Nephron progenitor cell (in vitro differentiated cells): Measurements from ENCODE around the gene ZDHHC8.
A peak's percentile ranks its signal among the peaks of the same experiment; 100 is the strongest.

ENCODE experiments used
- DNase-seq: peaks from one replicate; pipeline ENCODE4 v3.0.0; 2021
- H3K27ac Mint-ChIP-seq: 2 replicates; pipeline ENCODE4 v1.8.0; 2021; ENCODE audit warnings: mild to moderate bottlenecking, moderate library complexity, mixed read lengths
- H3K27me3 Mint-ChIP-seq: 2 replicates; pipeline ENCODE4 v1.8.0; 2021; ENCODE audit warnings: mild to moderate bottlenecking, low read depth, mixed read lengths; ENCODE audit not compliant: poor library complexity
- H3K36me3 Mint-ChIP-seq: 2 replicates; pipeline ENCODE4 v1.8.0; 2021; ENCODE audit warnings: low read depth, mixed read lengths
- H3K4me1 Mint-ChIP-seq: 2 replicates; pipeline ENCODE4 v1.8.0; 2021; ENCODE audit warnings: mixed read lengths
- H3K4me3 Mint-ChIP-seq: 2 replicates; pipeline ENCODE4 v1.8.0; 2021; ENCODE audit warnings: mild to moderate bottlenecking, moderate library complexity, mixed read lengths
- H3K9me3 Mint-ChIP-seq: 2 replicates; pipeline ENCODE4 v1.8.0; 2021; ENCODE audit warnings: mild to moderate bottlenecking, moderate library complexity, mixed read lengths
- TF ChIP-seq, protein P1 (sequence below): fragments of 200-600 bp; sonication (generic); IDR thresholded peaks from 2 replicates; pipeline ENCODE4 v1.5.0; 2021; ENCODE audit warnings: antibody characterized with exemption

Gene ZDHHC8

DNA sequence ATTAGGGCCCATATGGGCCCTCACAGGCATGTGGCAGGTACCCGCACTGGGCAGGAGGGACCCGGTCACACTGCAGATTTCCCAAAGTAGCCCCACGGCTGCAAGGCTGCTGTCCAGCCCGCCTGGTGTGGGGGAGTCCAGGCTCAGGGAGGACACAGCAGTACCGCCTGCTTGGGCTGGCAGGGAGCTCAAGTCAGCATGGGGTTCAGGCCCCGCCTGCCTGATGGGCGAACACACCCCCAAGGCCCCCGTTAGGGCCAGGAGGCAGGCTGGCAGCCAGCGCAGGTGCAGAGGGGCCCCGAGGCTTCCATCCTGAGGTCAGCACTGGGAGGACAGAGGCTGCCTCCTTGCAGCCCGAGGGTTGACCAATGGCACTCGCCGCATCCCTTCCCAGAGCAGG, 5.5 kb downstream of the ZDHHC8 start:
- H3K27me3 Mint-ChIP-seq: peaks cover 10% of the 10 kb centered on the region
- TF ChIP-seq, protein P1, sequence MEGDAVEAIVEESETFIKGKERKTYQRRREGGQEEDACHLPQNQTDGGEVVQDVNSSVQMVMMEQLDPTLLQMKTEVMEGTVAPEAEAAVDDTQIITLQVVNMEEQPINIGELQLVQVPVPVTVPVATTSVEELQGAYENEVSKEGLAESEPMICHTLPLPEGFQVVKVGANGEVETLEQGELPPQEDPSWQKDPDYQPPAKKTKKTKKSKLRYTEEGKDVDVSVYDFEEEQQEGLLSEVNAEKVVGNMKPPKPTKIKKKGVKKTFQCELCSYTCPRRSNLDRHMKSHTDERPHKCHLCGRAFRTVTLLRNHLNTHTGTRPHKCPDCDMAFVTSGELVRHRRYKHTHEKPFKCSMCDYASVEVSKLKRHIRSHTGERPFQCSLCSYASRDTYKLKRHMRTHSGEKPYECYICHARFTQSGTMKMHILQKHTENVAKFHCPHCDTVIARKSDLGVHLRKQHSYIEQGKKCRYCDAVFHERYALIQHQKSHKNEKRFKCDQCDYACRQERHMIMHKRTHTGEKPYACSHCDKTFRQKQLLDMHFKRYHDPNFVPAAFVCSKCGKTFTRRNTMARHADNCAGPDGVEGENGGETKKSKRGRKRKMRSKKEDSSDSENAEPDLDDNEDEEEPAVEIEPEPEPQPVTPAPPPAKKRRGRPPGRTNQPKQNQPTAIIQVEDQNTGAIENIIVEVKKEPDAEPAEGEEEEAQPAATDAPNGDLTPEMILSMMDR: no peak
- no peak for DNase-seq
- no peaks in the 10 kb centered on the region for H3K36me3 Mint-ChIP-seq
- peaks cover 11% of the 10 kb centered on the region for H3K4me1 Mint-ChIP-seq
- no peak overlapping the region for H3K27ac Mint-ChIP-seq
- no peaks in the 10 kb centered on the region for H3K9me3 Mint-ChIP-seq
- no peak overlapping the region for H3K4me3 Mint-ChIP-seq

DNA sequence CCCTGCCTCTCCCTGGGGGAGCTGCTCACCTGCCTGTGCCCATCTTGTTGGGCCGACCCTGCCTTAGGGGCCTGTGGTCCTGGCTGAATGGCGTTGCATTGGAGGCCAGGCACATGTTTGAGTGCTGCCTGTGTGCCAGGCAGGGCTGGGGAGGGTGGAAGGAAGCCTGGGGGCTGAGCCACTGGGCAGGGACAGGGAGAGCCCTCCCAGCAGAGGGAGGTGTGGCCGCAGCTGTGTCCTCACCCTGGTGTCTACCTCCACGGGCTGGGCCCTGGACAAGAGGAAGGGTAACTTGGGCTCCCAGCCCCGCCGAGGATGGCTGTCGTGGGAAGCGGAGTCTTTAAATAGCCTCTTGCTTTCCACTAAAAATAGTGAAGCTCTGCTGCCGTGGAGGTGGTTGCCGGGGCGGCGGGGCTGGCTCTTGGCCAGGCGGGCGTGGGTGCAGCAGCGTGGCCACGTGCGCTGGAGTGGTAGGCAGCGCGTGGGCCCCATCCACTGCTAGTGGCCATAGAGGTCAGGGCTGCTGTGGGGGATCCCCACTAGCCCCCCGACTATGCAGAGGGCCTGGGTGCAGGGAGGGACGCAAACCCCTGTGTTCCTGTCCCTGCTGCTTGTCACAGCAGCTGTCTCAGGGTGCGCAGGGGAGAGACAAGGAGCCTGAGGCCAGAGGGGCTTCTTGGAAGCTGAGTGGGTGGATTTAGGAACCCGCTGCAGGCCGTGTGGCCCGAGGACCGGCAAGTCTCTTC, 6.2 kb downstream of the ZDHHC8 start:
- no peak overlapping the region for H3K27ac Mint-ChIP-seq
- TF ChIP-seq, protein P1: no peak
- DNase-seq: no peak
- H3K4me1 Mint-ChIP-seq: peaks cover 11% of the 10 kb centered on the region
- no peaks in the 10 kb centered on the region for H3K36me3 Mint-ChIP-seq
- H3K4me3 Mint-ChIP-seq: no peak overlapping the region
- H3K27me3 Mint-ChIP-seq: peaks cover 10% of the 10 kb centered on the region
- no peaks in the 10 kb centered on the region for H3K9me3 Mint-ChIP-seq

DNA sequence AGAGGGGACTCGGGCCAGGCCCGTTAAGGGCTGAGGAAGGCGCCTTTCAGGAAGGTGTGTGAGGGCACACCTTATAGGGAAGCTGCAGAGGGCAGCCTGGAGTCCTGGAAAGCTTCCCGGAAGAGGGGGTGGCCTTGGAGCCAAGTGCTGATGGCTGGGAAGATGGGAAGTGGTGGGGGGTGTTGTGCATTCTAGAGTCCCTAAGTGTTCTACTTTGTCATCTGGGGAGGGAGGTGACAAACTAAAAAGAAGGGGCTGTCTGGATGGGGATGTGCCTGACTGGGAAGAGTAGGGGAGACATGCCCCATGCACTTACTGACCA, 6.8 kb downstream of the ZDHHC8 start:
- Mint-ChIP-seq H3K4me1 (peaks cover 5% of the 10 kb centered on the region), H3K27ac (no peak overlapping the region), H3K36me3 (no peaks in the 10 kb centered on the region), H3K27me3 (peaks cover 7% of the 10 kb centered on the region), H3K9me3 (no peaks in the 10 kb centered on the region), H3K4me3 (no peak overlapping the region)
- DNase-seq: no peak
- TF ChIP-seq, protein P1: no peak

DNA sequence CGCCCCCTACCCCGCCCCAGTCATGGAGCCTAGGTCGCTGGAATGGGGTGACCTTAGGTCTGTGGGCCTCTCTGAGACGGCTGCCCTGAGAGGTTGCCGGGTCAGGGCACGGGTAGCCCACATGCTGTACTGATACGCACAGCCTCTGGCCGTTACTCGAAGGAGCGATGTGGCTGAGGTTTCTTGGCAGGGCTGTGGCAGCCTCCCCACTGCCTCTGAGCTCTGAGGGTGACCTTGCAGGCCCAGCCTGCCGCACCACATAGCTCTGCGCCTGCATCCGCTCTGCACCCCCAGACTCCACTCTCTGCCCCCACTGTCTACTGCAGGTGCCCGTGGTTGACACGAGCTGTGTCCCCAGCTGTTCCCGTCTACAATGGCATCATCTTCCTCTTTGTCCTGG, 7.3 kb downstream of the ZDHHC8 start:
- no peak for DNase-seq
- H3K4me3 Mint-ChIP-seq: no peak overlapping the region
- H3K27me3 Mint-ChIP-seq: peaks cover 5% of the 10 kb centered on the region
- H3K4me1 Mint-ChIP-seq: peaks cover under 1% of the 10 kb centered on the region
- peak overlapping the region; percentile 84 for H3K27ac Mint-ChIP-seq
- TF ChIP-seq, protein P1: no peak
- H3K9me3 Mint-ChIP-seq: no peaks in the 10 kb centered on the region
- H3K36me3 Mint-ChIP-seq: no peaks in the 10 kb centered on the region

DNA sequence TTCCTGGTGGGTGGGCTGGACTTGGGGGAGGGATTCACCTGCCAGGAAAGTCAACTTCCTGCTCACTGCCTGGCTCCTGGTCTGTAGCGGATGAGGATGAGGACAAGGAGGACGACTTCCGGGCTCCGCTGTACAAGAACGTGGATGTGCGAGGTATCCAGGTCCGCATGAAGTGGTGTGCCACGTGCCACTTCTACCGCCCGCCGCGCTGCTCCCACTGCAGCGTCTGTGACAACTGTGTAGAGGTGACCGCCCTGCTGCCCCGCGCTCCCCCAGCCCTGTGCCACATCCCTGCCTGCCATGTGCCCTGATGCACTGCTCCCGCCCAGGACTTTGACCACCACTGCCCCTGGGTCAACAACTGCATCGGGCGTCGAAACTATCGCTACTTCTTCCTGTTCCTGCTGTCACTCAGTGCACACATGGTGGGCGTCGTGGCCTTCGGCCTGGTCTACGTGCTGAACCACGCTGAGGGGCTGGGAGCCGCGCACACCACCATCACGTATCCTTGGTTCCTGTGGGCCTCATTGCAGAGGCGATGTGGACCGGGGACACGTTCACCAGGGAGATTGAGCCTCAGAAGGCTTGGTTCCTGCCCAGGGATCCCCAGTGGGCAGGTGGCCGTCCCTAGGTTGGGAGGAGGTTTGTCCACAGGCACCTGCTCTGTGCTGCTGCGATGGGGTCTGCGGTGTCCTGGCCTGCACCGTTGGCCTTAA, 7.9 kb downstream of the ZDHHC8 start:
- no peak overlapping the region for H3K4me3 Mint-ChIP-seq
- H3K27ac Mint-ChIP-seq: no peak overlapping the region
- no peaks in the 10 kb centered on the region for H3K4me1 Mint-ChIP-seq
- no peaks in the 10 kb centered on the region for H3K9me3 Mint-ChIP-seq
- TF ChIP-seq, protein P1: no peak
- no peaks in the 10 kb centered on the region for H3K36me3 Mint-ChIP-seq
- no peak for DNase-seq
- H3K27me3 Mint-ChIP-seq: no peaks in the 10 kb centered on the region

DNA sequence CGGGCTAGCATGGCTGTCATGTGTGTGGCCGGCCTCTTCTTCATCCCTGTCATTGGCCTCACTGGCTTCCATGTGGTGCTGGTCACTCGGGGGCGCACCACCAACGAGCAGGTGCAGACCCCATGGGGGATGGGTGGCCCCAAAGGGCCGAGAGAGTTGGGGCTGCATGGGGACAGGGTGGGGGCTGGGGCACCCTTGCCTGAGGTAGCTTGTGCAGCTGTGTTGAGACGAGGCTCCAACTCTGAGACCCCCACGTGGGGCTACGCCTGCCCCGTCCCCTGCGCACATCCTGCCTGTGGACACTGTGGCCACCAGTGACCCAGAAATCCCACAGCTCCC, 8.5 kb downstream of the ZDHHC8 start:
- no peak for DNase-seq
- Mint-ChIP-seq H3K4me1 (no peaks in the 10 kb centered on the region), H3K36me3 (no peaks in the 10 kb centered on the region), H3K27me3 (no peaks in the 10 kb centered on the region), H3K4me3 (no peak overlapping the region), H3K9me3 (no peaks in the 10 kb centered on the region), H3K27ac (no peak overlapping the region)
- TF ChIP-seq, protein P1: no peak
